Transverse colon (tissue), 4 donors: ENCODE measurements around the gene ZNF574. TPM values are rescaled to one million over a fixed set of nuclear protein-coding genes. Genes with fewer than 3 reads are reported as not detected.
"Not testable (repeated sequence)": the region's sequence is repeated elsewhere in the genome, so short reads cannot be mapped to it uniquely, and the experiment has no call there.

Source experiments
- DNase-seq: peaks from one replicate; pipeline ENCODE4 v3.0.0-alpha.2; 2019
- H3K27ac ChIP-seq, 4 donors: fragments of 200-600 bp; sonication (generic); 2 replicates each; pipeline ENCODE4 v1.5.1; 2016 to 2018; ENCODE audit warnings: inconsistent platforms in 4 of 4
- H3K27me3 ChIP-seq: fragments of 200-600 bp; sonication (generic); 2 replicates; pipeline ENCODE4 v1.5.1; 2017; ENCODE audit warnings: inconsistent platforms
- H3K36me3 ChIP-seq, 4 donors: fragments of 200-600 bp; sonication (generic); 2 replicates each; pipeline ENCODE4 v1.5.1; 2017 to 2019; ENCODE audit warnings: inconsistent platforms in 4 of 4
- H3K4me1 ChIP-seq, 4 donors: fragments of 200-600 bp; sonication (generic); 2 replicates each; pipeline ENCODE4 v1.5.1; 2017 to 2020; ENCODE audit warnings: inconsistent platforms in 4 of 4
- H3K4me3 ChIP-seq, 4 donors: fragments of 200-600 bp; sonication (generic); 1 replicate in 1 of 4; 2 replicates in 3 of 4; pipeline versions ENCODE4 v1.5.1 to v1.6.1; 2017 to 2019; ENCODE audit warnings: inconsistent platforms in 4 of 4
- H3K9me3 ChIP-seq, 2 donors: fragments of 200-600 bp; sonication (generic); 2 replicates each; pipeline ENCODE4 v1.5.1; 2017 to 2019; ENCODE audit warnings: inconsistent platforms in 2 of 2
- CTCF ChIP-seq, 5 experiments: fragments of 200-600 bp in 3 of 5; fragments of 450-650 bp in 2 of 5; sonication (generic) in 3 of 5; IDR thresholded peaks; 1 replicate in 2 of 5; 2 replicates in 3 of 5; pipeline ENCODE4 v1.5.1; 2016 to 2017; ENCODE audit warnings: antibody characterized with exemption in 5 of 5, inconsistent platforms in 3 of 5, mild to moderate bottlenecking in 2 of 5, moderate library complexity in 1 of 5
- EP300 ChIP-seq: sonication (generic); formaldehyde crosslinking; IDR thresholded peaks from one replicate; pipeline ENCODE4 v1.6.1; 2017; ENCODE audit warnings: antibody characterized with exemption, low read depth
- POLR2A ChIP-seq: fragments of 450-650 bp; IDR thresholded peaks from one replicate; pipeline ENCODE4 v1.6.1; 2016; ENCODE audit warnings: antibody characterized with exemption, mild to moderate bottlenecking, moderate library complexity
- POLR2AphosphoS5 ChIP-seq, 3 donors: sonication (generic); formaldehyde crosslinking; IDR thresholded peaks; one replicate each; pipeline ENCODE4 v1.6.1; 2016; ENCODE audit warnings: antibody characterized with exemption in 3 of 3
- WGBS, 2 donors: methylation state at CpG; one replicate each; pipeline ENCODE4 v1.1.5; 2018; ENCODE audit warnings: low coverage in 1 of 2; 5-methylcytosine and 5-hydroxymethylcytosine counted together
- in situ Hi-C, 4 donors: fragments of 200-750 bp; cut with MboI; loops; one replicate each; pipeline versions ENCODE4 v1.15.0 to v1.15.1; 2017; ENCODE audit warnings: low sequenced_read_pairs in 3 of 4, low pct_ligation_motif_present in 1 of 4, low pct_unique_long_range_greater_than_20kb in 1 of 4
- intact Hi-C: fragments of 100-400 bp; cut with DNase I; formaldehyde crosslinking; loops from one replicate; pipeline ENCODE4 v1.15.1; 2023; ENCODE audit warnings: low total_unique reads
- total RNA-seq, 4 donors: library from RNA; depleted of rRNA; stranded (reverse); fragments of >200 nt; gene quantifications; one replicate each; pipeline ENCODE4 v1.1.0, GENCODE V29; 2016

The ZNF574 gene
- total RNA-seq, 4 donors from 2014 or later = 8.0 to 18.7 (median 16.5) TPM

- WGBS, 2 donors = 64% methylated on average over 15 of the region's 15 CpGs; no CpG with 5 or more reads in 1 of the 2 donors
- Histone ChIP-seq H3K4me3 (peak overlapping the region in 2 of 4 donors; percentile 8 to 19), H3K4me1 (peaks cover 8 to 18% (median 11%) of the 10 kb centered on the region in 4 donors)
These were observed 20.4 kb downstream of the ZNF574 start for GRCh38 chr19:42096255-42096837.

GRCh38 chr19:42097461-42097860, 21.5 kb downstream of the ZNF574 start:
- intact Hi-C loops = no loop called here
- in situ Hi-C loops = no loop called here
- no peak overlapping the region for H3K27ac ChIP-seq
- no peak for DNase-seq
- H3K27me3 ChIP-seq = no peaks in the 10 kb centered on the region
- 81 to 91% methylated on average over 3 to 5 of the region's 5 CpGs for WGBS, 2 donors
- H3K4me3 ChIP-seq = no peak overlapping the region
- no peaks in the 10 kb centered on the region for H3K36me3 ChIP-seq
- TF ChIP-seq POLR2AphosphoS5 (IDR thresholded peaks at IDR 0.05) (no peak), POLR2A (no peak), CTCF (IDR thresholded peaks at IDR 0.05) (no peak), EP300 (no peak)
- peaks cover 0 to 9% (median 2%) of the 10 kb centered on the region in 4 donors for H3K4me1 ChIP-seq
- H3K9me3 ChIP-seq = no peaks in the 10 kb centered on the region

More at GRCh38 chr19:42096255-42096837, 20.4 kb downstream of the ZNF574 start:
- in situ Hi-C loops (no loop called here), intact Hi-C loops (no loop called here)
- Histone ChIP-seq H3K9me3 (no peaks in the 10 kb centered on the region), H3K27me3 (no peaks in the 10 kb centered on the region), H3K27ac (peak overlapping the region in 1 of 4 donors; percentile 48), H3K36me3 (no peaks in the 10 kb centered on the region)
- no peak for DNase-seq
- TF ChIP-seq CTCF (IDR thresholded peaks at IDR 0.05) (no peak), POLR2A (no peak), POLR2AphosphoS5 (IDR thresholded peaks at IDR 0.05) (no peak), EP300 (no peak)

- Histone ChIP-seq H3K9me3 (no peaks in the 10 kb centered on the region), H3K36me3 (no peaks in the 10 kb centered on the region), H3K27me3 (no peaks in the 10 kb centered on the region), H3K4me1 (peaks cover 0 to 7% (median under 1%) of the 10 kb centered on the region in 4 donors), H3K27ac (no peak overlapping the region), H3K4me3 (no peak overlapping the region)
- in situ Hi-C loops (no loop called here), intact Hi-C loops (no loop called here)
- TF ChIP-seq POLR2AphosphoS5 (IDR thresholded peaks at IDR 0.05) = no peak
- no peak for TF ChIP-seq POLR2A
- TF ChIP-seq EP300 = no peak
- TF ChIP-seq CTCF (IDR thresholded peaks at IDR 0.05) = no peak
- WGBS, 2 donors = 60 to 86% methylated on average over 3 to 6 of the region's 6 CpGs
- no peak for DNase-seq
These were observed 22.8 kb downstream of the ZNF574 start for GRCh38 chr19:42098781-42099180.

- WGBS, 2 donors = 75% methylated on average over 6 of the region's 6 CpGs; no CpG with 5 or more reads in 1 of the 2 donors
- intact Hi-C loops = no loop called here
- Histone ChIP-seq H3K36me3 (no peaks in the 10 kb centered on the region), H3K4me1 (peaks cover 0 to under 1% (median 0%) of the 10 kb centered on the region in 4 donors), H3K27ac (no peak overlapping the region), H3K4me3 (no peak overlapping the region), H3K27me3 (no peaks in the 10 kb centered on the region), H3K9me3 (no peaks in the 10 kb centered on the region)
- DNase-seq = no peak
- in situ Hi-C loops = no loop called here
- no peak for TF ChIP-seq CTCF (IDR thresholded peaks at IDR 0.05)
- no peak for TF ChIP-seq POLR2AphosphoS5 (IDR thresholded peaks at IDR 0.05)
- no peak for TF ChIP-seq EP300
- TF ChIP-seq POLR2A = no peak
These were observed 23.5 kb downstream of the ZNF574 start for GRCh38 chr19:42099336-42099925.

GRCh38 chr19:42100241-42100640, 24.3 kb downstream of the ZNF574 start:
- H3K9me3 ChIP-seq, H3K27ac ChIP-seq, H3K4me1 ChIP-seq, H3K27me3 ChIP-seq, H3K4me3 ChIP-seq, intact Hi-C loops, DNase-seq, H3K36me3 ChIP-seq: not testable (repeated sequence)
- in situ Hi-C loops = loop anchor here in 2 of 4 donors (25.0 kb wide), 1 partner anchor 212 kb away; the partner anchor contains the start of genes PAFAH1B3 (in 2 of the 2), PRR19 (in 2 of the 2) and TMEM145 (in 2 of the 2)
- 87% methylated on average over 7 to 10 of the region's 10 CpGs for WGBS, 2 donors
